ENCODE results near the gene HSD11B1L. TPM values are rescaled to one million over a fixed set of nuclear protein-coding genes. Genes with fewer than 3 reads are reported as not detected.

HSD11B1L gene
- total RNA-seq, 2 experiments from 2014 or later, result 2.4 to 2.9 TPM

GRCh38 chr19:5641171-5641570 lies 39.7 kb upstream of the HSD11B1L start:
- Mint-ChIP-seq H3K4me3 (no peak overlapping the region), H3K27me3 (no peaks in the 10 kb centered on the region), H3K36me3 (ENCODE audit: low read depth) (peaks cover 68% of the 10 kb centered on the region), H3K4me1 (ENCODE audit: low read depth) (peaks cover 44% of the 10 kb centered on the region), H3K27ac (peak overlapping the region; percentile 13), H3K9me3 (no peaks in the 10 kb centered on the region)
- H3K9me3 ChIP-seq (ENCODE audit: control insufficient read depth in 1 of 2, insufficient read depth in 1 of 2, low read length in 2 of 2), result no peaks in the 10 kb centered on the region
- H3K4me3 ChIP-seq (ENCODE audit: low read length), result no peak overlapping the region
- ChIA-PET CTCF (no interaction called here), POLR2A (interaction anchor here (1.1 kb wide), 1 partner anchor 19 kb away, joined by 4 read pairs; the partner anchor contains the start of genes SAFB and SAFB2)
- no peaks in the 10 kb centered on the region for H3K27me3 ChIP-seq (ENCODE audit: control insufficient read depth in 1 of 2, insufficient read depth in 2 of 2, low read length in 2 of 2)
- peaks cover 6% of the 10 kb centered on the region for H3K4me1 ChIP-seq (ENCODE audit: insufficient read depth, low read length)
- DNase-seq, result no peak
- no peak overlapping the region for H3K27ac ChIP-seq (ENCODE audit: low read depth in 1 of 2, low read length in 2 of 2)
- H3K36me3 ChIP-seq (ENCODE audit: insufficient read depth, low read length), result peaks cover 56% of the 10 kb centered on the region
- ATAC-seq (ENCODE audit: poor library complexity), result no peak
- intact Hi-C loops (cut with DNase I, micrococcal nuclease), result no loop called here
- no peak for TF ChIP-seq CTCF (IDR thresholded peaks at IDR 0.05)

- POLR2A ChIA-PET, result interaction anchor here (1.3 kb wide), 1 partner anchor 19 kb away, joined by 6 read pairs; the partner anchor contains the start of genes SAFB and SAFB2
- peaks cover 44% of the 10 kb centered on the region for H3K4me1 Mint-ChIP-seq (ENCODE audit: low read depth)
Observed at GRCh38 chr19:5642204-5642603, 38.6 kb upstream of the HSD11B1L start.

GRCh38 chr19:5643060-5643459 lies 37.8 kb upstream of the HSD11B1L start:
- POLR2A ChIA-PET, result interaction anchor here (1.3 kb wide), 1 partner anchor 20 kb away, joined by 6 read pairs; the partner anchor contains the start of genes SAFB and SAFB2
- H3K27ac ChIP-seq (ENCODE audit: low read depth in 1 of 2, low read length in 2 of 2), result no peak overlapping the region
- Mint-ChIP-seq H3K9me3 (no peaks in the 10 kb centered on the region), H3K4me1 (ENCODE audit: low read depth) (peaks cover 39% of the 10 kb centered on the region), H3K27me3 (no peaks in the 10 kb centered on the region), H3K27ac (no peak overlapping the region), H3K4me3 (no peak overlapping the region), H3K36me3 (ENCODE audit: low read depth) (peaks cover 81% of the 10 kb centered on the region)
- no peak overlapping the region for H3K4me3 ChIP-seq (ENCODE audit: low read length)
- H3K9me3 ChIP-seq (ENCODE audit: control insufficient read depth in 1 of 2, insufficient read depth in 1 of 2, low read length in 2 of 2), result no peaks in the 10 kb centered on the region
- TF ChIP-seq CTCF (IDR thresholded peaks at IDR 0.05), result no peak
- intact Hi-C loops (cut with DNase I, micrococcal nuclease), result no loop called here
- no peak for DNase-seq
- no peaks in the 10 kb centered on the region for H3K27me3 ChIP-seq (ENCODE audit: control insufficient read depth in 1 of 2, insufficient read depth in 2 of 2, low read length in 2 of 2)
- peaks cover 72% of the 10 kb centered on the region for H3K36me3 ChIP-seq (ENCODE audit: insufficient read depth, low read length)
- no peaks in the 10 kb centered on the region for H3K4me1 ChIP-seq (ENCODE audit: insufficient read depth, low read length)
- ATAC-seq (ENCODE audit: poor library complexity), result no peak
- CTCF ChIA-PET, result no interaction called here

More at GRCh38 chr19:5642204-5642603, 38.6 kb upstream of the HSD11B1L start:
- Mint-ChIP-seq H3K36me3 (ENCODE audit: low read depth) (peaks cover 79% of the 10 kb centered on the region), H3K4me3 (no peak overlapping the region), H3K27ac (no peak overlapping the region), H3K9me3 (no peaks in the 10 kb centered on the region), H3K27me3 (no peaks in the 10 kb centered on the region)
- intact Hi-C loops (cut with DNase I, micrococcal nuclease), result no loop called here
- Histone ChIP-seq H3K4me1 (ENCODE audit: insufficient read depth, low read length) (peaks cover 5% of the 10 kb centered on the region), H3K27me3 (ENCODE audit: control insufficient read depth in 1 of 2, insufficient read depth in 2 of 2, low read length in 2 of 2) (no peaks in the 10 kb centered on the region), H3K9me3 (ENCODE audit: control insufficient read depth in 1 of 2, insufficient read depth in 1 of 2, low read length in 2 of 2) (no peaks in the 10 kb centered on the region), H3K4me3 (ENCODE audit: low read length) (no peak overlapping the region), H3K27ac (ENCODE audit: low read depth in 1 of 2, low read length in 2 of 2) (no peak overlapping the region), H3K36me3 (ENCODE audit: insufficient read depth, low read length) (peaks cover 66% of the 10 kb centered on the region)
- ATAC-seq (ENCODE audit: poor library complexity) (no peak), DNase-seq (no peak)
- CTCF ChIA-PET, result no interaction called here
- TF ChIP-seq CTCF (IDR thresholded peaks at IDR 0.05), result no peak

All from CD4-positive, alpha-beta T cell (primary cell).